ENCODE data around the gene SAG.

The SAG gene

DNA sequence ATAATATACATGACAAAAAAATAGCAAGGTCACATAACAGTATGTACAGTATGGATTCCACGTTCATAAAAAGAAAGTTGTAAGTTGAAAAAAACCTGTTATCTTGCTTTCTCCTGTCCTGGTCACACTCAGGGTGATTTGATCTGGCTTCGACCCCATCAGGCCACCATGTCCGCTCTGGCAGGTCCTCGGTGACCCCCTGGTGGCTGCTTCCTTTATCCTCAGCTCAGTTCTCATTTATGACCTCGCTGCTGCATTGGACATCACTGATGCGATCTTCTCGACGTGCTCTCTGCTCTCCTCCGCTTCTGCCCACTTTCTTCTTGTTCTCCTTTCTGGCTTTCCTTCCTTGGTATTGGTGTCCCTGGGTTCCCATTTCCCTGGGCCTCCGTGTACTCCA is 76.4 kb downstream of the SAG start:
- no peak for DNase-seq

GRCh38 chr2:233384811-233385488 is 77.3 kb downstream of the SAG start:
- no peak for DNase-seq

DNA sequence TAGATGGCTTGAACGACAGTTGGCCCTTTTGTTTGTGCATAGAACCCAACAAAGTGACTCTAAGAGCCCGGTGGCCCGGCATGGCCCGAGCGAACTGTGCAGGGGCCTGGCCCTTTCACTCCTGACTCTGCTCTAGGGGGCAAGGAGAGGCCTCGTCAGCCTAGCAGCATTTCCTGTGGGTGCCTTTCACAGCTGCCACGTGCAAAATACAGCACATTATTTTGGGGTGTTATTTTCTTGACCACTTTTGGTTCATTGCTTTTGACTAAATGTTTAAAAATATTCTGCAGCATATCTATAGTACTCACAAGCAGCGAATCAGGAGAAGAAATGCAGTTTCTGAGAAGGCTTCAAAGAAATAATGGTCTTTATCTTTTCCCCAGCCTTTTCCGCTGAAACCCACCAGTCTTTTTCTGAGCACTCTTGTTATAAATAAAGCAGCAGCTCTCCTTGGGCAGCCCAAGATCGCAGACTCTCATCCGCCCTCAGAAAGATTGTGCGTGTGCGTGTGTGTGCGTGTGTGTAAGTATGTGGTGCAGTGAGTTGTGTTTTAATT is 78.0 kb downstream of the SAG start:
- DNase-seq = peak; percentile 36

GRCh38 chr2:233386382-233387041 is 78.9 kb downstream of the SAG start:
- peak; percentile 32 for DNase-seq

DNA sequence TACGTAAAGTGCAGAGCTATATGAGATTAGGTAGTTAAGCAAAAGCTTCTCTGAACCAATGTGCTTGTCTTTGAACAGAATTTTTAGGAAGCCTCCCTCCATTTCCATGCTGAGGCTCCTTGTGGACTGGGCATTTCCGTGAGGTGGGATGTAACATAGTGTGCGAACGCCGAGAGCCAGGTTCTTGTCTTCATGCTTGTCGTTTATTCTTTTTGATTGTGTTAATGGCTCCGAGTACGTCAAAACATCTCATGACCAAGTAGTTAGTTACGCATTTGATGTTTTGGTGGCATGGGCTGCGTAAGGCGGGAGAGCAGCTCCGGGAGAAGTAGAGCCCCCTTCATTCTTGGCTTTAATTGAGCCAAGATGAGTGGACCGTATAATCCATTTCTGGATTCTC is 79.6 kb downstream of the SAG start:
- DNase-seq = no peak

GRCh38 chr2:233387667-233388528 is 80.3 kb downstream of the SAG start:
- no peak for DNase-seq

DNA sequence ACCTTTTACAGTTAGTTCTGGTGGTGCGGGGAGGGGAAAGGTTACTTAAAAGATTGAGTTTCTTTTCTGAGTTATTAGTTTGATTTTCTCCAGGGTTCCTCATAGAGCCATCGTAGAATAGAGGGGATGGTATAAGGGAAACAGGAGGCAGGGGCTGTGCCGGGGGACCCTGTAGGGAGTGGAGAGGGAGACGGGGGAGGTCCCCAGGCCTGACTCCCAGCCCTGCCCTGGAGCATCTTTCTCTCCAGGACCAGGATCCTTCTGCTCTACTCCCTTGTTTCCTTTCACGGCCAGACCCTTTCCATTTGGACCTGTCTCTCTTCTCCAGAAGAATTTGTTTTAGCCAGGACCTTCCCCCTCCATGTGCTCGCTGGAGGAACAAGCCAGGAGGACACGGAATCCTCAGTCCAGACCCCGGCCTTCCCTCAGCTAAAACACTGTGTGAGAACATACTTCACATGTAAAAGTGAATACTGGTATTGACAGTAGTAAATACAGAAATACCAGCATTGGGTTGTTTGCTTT is 82.0 kb downstream of the SAG start:
- no peak for DNase-seq

- DNase-seq = no peak
Observed at GRCh38 chr2:233395687-233396086, 88.1 kb downstream of the SAG start.
